GM18870 (cell line): ENCODE measurements around the gene FLNB.

Experiments used
- ATAC-seq: cut with Tn5 transposase; IDR thresholded peaks from one replicate; pipeline ENCODE4 v1.9.1; 2021; ENCODE audit warnings: moderate library complexity; ENCODE audit not compliant: unreplicated experiment

The FLNB gene

GRCh38 chr3:58027704-58028317 is 19.6 kb downstream of the FLNB start:
- no peak for ATAC-seq

GRCh38 chr3:58028902-58029301 is 20.7 kb downstream of the FLNB start:
- no peak for ATAC-seq

GRCh38 chr3:58029842-58030584 is 21.8 kb downstream of the FLNB start:
- ATAC-seq = no peak

- no peak for ATAC-seq
Observed at GRCh38 chr3:58032186-58032585, 24.0 kb downstream of the FLNB start.

- peak; percentile 97 for ATAC-seq
Observed at GRCh38 chr3:58034738-58035523, 26.7 kb downstream of the FLNB start.

GRCh38 chr3:58035524-58036255 is 27.5 kb downstream of the FLNB start:
- ATAC-seq = no peak

- ATAC-seq = no peak
Observed at GRCh38 chr3:58036293-58037032, 28.2 kb downstream of the FLNB start.

- ATAC-seq = no peak
Observed at GRCh38 chr3:58037141-58037910, 29.1 kb downstream of the FLNB start.

GRCh38 chr3:58038675-58039292 is 30.6 kb downstream of the FLNB start:
- ATAC-seq = no peak

- no peak for ATAC-seq
Observed at GRCh38 chr3:58039601-58040000, 31.4 kb downstream of the FLNB start.

GRCh38 chr3:58041182-58041825 is 33.1 kb downstream of the FLNB start:
- ATAC-seq = no peak

- peak; percentile 89 for ATAC-seq
Observed at GRCh38 chr3:58041826-58042324, 33.7 kb downstream of the FLNB start.

GRCh38 chr3:58042947-58043707 is 34.9 kb downstream of the FLNB start:
- ATAC-seq = no peak

GRCh38 chr3:58043933-58044332 is 35.7 kb downstream of the FLNB start:
- no peak for ATAC-seq

GRCh38 chr3:58044691-58045483 is 36.7 kb downstream of the FLNB start:
- ATAC-seq = no peak

GRCh38 chr3:58047826-58048225 is 39.6 kb downstream of the FLNB start:
- ATAC-seq = no peak

GRCh38 chr3:58048301-58048700 is 40.1 kb downstream of the FLNB start:
- no peak for ATAC-seq
